Measurements from ENCODE around the gene BAIAP2L1.

The BAIAP2L1 gene

DNA sequence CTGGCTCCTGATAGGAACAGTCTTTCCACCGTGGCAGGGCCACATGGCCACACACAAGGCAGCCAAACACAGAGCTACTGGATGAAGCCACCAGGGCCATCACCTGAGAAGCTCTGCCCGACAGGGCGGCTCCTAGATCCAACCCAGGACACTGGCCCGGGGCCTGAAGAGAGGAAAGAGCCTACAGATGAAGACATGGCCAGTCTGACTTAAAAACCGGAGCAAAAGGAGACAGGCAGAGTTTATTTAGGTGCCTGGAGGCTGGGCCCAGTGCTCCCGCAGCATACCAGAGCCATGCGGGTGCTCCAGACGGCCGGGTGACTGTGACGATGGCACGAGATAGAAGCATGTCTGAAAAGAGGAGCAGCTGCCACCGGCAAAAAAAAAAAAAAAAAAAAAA, 152.7 kb downstream of the BAIAP2L1 start:
- TF ChIP-seq GATA3 (IDR thresholded peaks at IDR 0.05; ENCODE audit: low read depth, low read length), result no peak
- no peak for TF ChIP-seq GATA2 (IDR thresholded peaks at IDR 0.05; ENCODE audit: low read depth, low read length)

DNA sequence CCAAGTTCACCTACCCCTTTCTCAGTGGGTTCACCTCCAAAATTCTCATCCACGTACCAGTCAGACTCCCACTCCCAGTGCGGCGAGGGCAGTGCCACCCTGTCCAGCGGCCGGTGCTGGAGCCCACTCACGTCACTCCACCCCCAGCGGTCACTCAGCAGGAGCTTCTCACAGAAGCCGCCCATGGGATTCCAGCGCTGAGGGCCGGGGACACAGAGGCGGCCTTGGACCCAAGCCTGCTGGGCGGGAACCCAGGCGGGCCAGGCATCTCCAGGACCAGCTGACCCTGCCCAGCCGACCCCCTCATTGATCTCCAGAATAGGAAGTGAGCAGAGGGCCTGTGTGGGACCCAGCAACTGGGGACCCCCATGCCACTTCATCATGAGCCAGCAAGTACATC, 156.0 kb downstream of the BAIAP2L1 start:
- TF ChIP-seq GATA2 (IDR thresholded peaks at IDR 0.05; ENCODE audit: low read depth, low read length) (no peak), GATA3 (IDR thresholded peaks at IDR 0.05; ENCODE audit: low read depth, low read length) (no peak)

DNA sequence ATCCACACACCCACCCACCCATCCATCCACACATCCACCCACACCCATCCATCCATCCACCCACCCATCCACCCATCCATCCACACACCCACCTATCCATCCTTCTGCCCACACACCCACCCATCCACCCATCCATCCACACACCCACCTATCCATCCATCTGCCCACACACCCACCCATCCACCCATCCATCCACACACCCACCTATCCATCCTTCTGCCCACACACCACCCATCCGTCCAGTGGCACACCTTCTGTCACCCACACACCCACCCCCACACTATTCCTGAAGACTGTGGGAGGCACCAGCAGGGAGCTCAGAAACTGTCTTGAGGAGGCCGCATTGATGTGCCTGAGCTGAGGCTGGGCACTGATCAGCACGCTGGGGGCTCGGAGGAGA, 158.0 kb downstream of the BAIAP2L1 start:
- TF ChIP-seq GATA2 (IDR thresholded peaks at IDR 0.05; ENCODE audit: low read depth, low read length) (no peak), GATA3 (IDR thresholded peaks at IDR 0.05; ENCODE audit: low read depth, low read length) (no peak)

DNA sequence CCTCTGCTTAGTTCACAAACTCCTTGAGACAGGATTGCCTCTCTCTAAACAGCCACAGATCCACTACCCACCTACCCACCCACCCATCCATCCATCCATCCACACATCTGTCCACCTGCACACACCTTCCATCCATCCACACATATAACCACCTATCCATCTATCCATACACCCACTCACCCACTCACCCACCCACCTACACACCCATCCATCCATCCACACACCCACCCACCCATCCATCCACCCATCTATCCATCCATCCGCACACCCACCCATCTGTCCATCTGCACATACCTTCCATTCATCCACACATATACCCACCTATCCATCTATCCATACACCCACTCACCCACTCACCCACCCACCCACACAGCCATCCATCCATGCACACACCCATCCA, 158.5 kb downstream of the BAIAP2L1 start:
- TF ChIP-seq GATA3 (IDR thresholded peaks at IDR 0.05; ENCODE audit: low read depth, low read length), result no peak

DNA sequence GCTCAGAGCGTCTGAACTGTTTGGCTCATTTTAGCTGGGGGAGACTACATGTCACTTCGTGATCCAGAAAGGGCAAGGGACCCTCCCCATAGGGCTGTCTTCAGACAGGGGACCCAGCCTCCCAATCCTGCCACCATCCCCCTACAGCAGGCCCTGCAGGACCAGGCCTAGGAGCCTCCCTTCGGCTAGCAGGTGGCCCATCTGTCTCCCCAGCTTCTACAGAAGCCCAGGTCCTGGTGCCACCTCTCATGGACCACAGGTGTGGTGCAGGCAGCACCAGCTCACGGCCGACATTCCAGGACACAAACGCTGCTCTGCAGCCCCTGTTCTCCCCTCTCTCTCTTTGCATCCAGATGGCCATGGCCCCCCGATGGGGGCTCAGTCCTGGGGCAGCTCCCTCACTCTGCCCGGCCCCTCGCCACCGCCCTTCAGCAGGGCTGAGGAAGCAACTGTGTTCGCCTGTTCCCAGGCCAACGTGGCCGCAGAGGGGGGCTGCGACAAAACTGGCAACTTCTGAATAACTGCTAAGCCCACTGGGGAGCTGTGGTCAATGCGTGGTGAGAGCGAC, 159.1 kb downstream of the BAIAP2L1 start:
- TF ChIP-seq GATA3 (IDR thresholded peaks at IDR 0.05; ENCODE audit: low read depth, low read length) (no peak), GATA2 (IDR thresholded peaks at IDR 0.05; ENCODE audit: low read depth, low read length) (no peak)
